Activated naive CD4-positive, alpha-beta T cell treated with anti-CD3 and anti-CD28 coated beads, Interleukin-2, amount 10 ng/mL, durations not matched to agents 7 days and 5 days (primary cell): ENCODE measurements around the gene CRYGN.

Source experiments
- CTCF ChIA-PET: fragments of 350-600 bp; sonication (Branson Sonifier 250); formaldehyde crosslinking; loops from one replicate; lab custom pipeline; 2021; ENCODE audit warnings: antibody characterized with exemption; lab: Charles Lee
- DNase-seq: peaks from one replicate; pipeline ENCODE4 v3.0.0-alpha.2; 2020
- H3K27ac Mint-ChIP-seq: one replicate; pipeline ENCODE4 v1.8.0; 2021; ENCODE audit warnings: mild to moderate bottlenecking, moderate library complexity, mixed read lengths
- H3K27me3 Mint-ChIP-seq: one replicate; pipeline ENCODE4 v1.8.0; 2021; ENCODE audit warnings: mild to moderate bottlenecking, mixed read lengths
- H3K36me3 Mint-ChIP-seq: one replicate; pipeline ENCODE4 v1.8.0; 2021; ENCODE audit warnings: mixed read lengths
- H3K4me1 Mint-ChIP-seq: one replicate; pipeline ENCODE4 v1.8.0; 2021; ENCODE audit warnings: mixed read lengths
- H3K4me3 Mint-ChIP-seq: one replicate; pipeline ENCODE4 v1.8.0; 2021; ENCODE audit warnings: mild to moderate bottlenecking, moderate library complexity, mixed read lengths
- H3K9me3 Mint-ChIP-seq: one replicate; pipeline ENCODE4 v1.8.0; 2021; ENCODE audit warnings: mixed read lengths

Gene CRYGN

GRCh38 chr7:151422212-151422611 lies 17.7 kb downstream of the CRYGN start:
- H3K36me3 Mint-ChIP-seq, result peaks cover 4% of the 10 kb centered on the region
- H3K27me3 Mint-ChIP-seq, result peaks cover 64% of the 10 kb centered on the region
- H3K9me3 Mint-ChIP-seq, result peaks cover 17% of the 10 kb centered on the region
- H3K4me3 Mint-ChIP-seq, result no peak overlapping the region
- no peak overlapping the region for H3K27ac Mint-ChIP-seq
- H3K4me1 Mint-ChIP-seq, result no peaks in the 10 kb centered on the region
- no peak for DNase-seq
- CTCF ChIA-PET, result interaction anchor here (0.8 kb wide), 1 partner anchor 51 kb away, joined by 3 read pairs; no protein-coding TSS in a partner anchor

GRCh38 chr7:151420144-151420543 lies 19.8 kb downstream of the CRYGN start:
- Mint-ChIP-seq H3K27ac (no peak overlapping the region), H3K4me1 (no peaks in the 10 kb centered on the region)

GRCh38 chr7:151416941-151417315 lies 23.0 kb downstream of the CRYGN start:
- Mint-ChIP-seq H3K36me3 (peaks cover 4% of the 10 kb centered on the region), H3K27me3 (peaks cover 65% of the 10 kb centered on the region), H3K9me3 (peaks cover 11% of the 10 kb centered on the region), H3K27ac (no peak overlapping the region), H3K4me1 (peaks cover 4% of the 10 kb centered on the region), H3K4me3 (no peak overlapping the region)
- CTCF ChIA-PET, result interaction anchor here (0.6 to 1.6 kb wide), 2 partner anchors 31 to 63 kb away, joined by 3 read pairs; no protein-coding TSS in a partner anchor
- DNase-seq, result no peak

More at GRCh38 chr7:151420144-151420543, 19.8 kb downstream of the CRYGN start:
- no peak for DNase-seq
- CTCF ChIA-PET, result no interaction called here
- Mint-ChIP-seq H3K4me3 (no peak overlapping the region), H3K27me3 (peaks cover 64% of the 10 kb centered on the region), H3K9me3 (peaks cover 17% of the 10 kb centered on the region), H3K36me3 (peaks cover 4% of the 10 kb centered on the region)

- CTCF ChIA-PET, result interaction anchor here (0.9 to 1.2 kb wide), 2 partner anchors 34 to 172 kb away, joined by 3 to 4 read pairs; no protein-coding TSS in a partner anchor
- H3K4me1 Mint-ChIP-seq, result peaks cover 4% of the 10 kb centered on the region
- no peak overlapping the region for H3K4me3 Mint-ChIP-seq
- no peak overlapping the region for H3K27ac Mint-ChIP-seq
- peaks cover 8% of the 10 kb centered on the region for H3K9me3 Mint-ChIP-seq
- no peaks in the 10 kb centered on the region for H3K36me3 Mint-ChIP-seq
- DNase-seq, result no peak
- peaks cover 65% of the 10 kb centered on the region for H3K27me3 Mint-ChIP-seq
Observed at GRCh38 chr7:151416112-151416940, 23.6 kb downstream of the CRYGN start.

GRCh38 chr7:151415375-151416105 lies 24.4 kb downstream of the CRYGN start:
- DNase-seq, result no peak
- CTCF ChIA-PET, result interaction anchor here (0.9 to 1.2 kb wide), 2 partner anchors 35 to 171 kb away, joined by 3 to 4 read pairs; no protein-coding TSS in a partner anchor
- Mint-ChIP-seq H3K9me3 (peaks cover 8% of the 10 kb centered on the region), H3K4me3 (no peak overlapping the region), H3K4me1 (peaks cover 4% of the 10 kb centered on the region), H3K27me3 (peaks cover 65% of the 10 kb centered on the region), H3K36me3 (no peaks in the 10 kb centered on the region), H3K27ac (no peak overlapping the region)

- Mint-ChIP-seq H3K9me3 (peaks cover 2% of the 10 kb centered on the region), H3K4me1 (peaks cover 15% of the 10 kb centered on the region), H3K36me3 (no peaks in the 10 kb centered on the region), H3K4me3 (no peak overlapping the region), H3K27me3 (peaks cover 76% of the 10 kb centered on the region), H3K27ac (no peak overlapping the region)
- no peak for DNase-seq
- CTCF ChIA-PET, result no interaction called here
Observed at GRCh38 chr7:151413241-151413640, 26.7 kb downstream of the CRYGN start.

- CTCF ChIA-PET, result interaction anchor here (2.4 kb wide), 1 partner anchor 36 kb away, joined by 7 read pairs; no protein-coding TSS in a partner anchor
- Mint-ChIP-seq H3K4me3 (no peak overlapping the region), H3K4me1 (peaks cover 15% of the 10 kb centered on the region), H3K9me3 (no peaks in the 10 kb centered on the region), H3K27ac (no peak overlapping the region), H3K36me3 (no peaks in the 10 kb centered on the region), H3K27me3 (peaks cover 83% of the 10 kb centered on the region)
- no peak for DNase-seq
Observed at GRCh38 chr7:151412318-151412717, 27.6 kb downstream of the CRYGN start.

- Mint-ChIP-seq H3K27ac (no peak overlapping the region), H3K27me3 (peaks cover 82% of the 10 kb centered on the region), H3K36me3 (no peaks in the 10 kb centered on the region), H3K4me1 (peaks cover 15% of the 10 kb centered on the region), H3K4me3 (no peak overlapping the region), H3K9me3 (no peaks in the 10 kb centered on the region)
- CTCF ChIA-PET, result interaction anchor here (2.4 kb wide), 1 partner anchor 37 kb away, joined by 7 read pairs; no protein-coding TSS in a partner anchor
- no peak for DNase-seq
Observed at GRCh38 chr7:151411551-151411950, 28.4 kb downstream of the CRYGN start.

GRCh38 chr7:151410405-151411390 lies 29.2 kb downstream of the CRYGN start:
- no peaks in the 10 kb centered on the region for H3K9me3 Mint-ChIP-seq
- H3K27me3 Mint-ChIP-seq, result peaks cover 84% of the 10 kb centered on the region
- no peak overlapping the region for H3K4me3 Mint-ChIP-seq
- no peaks in the 10 kb centered on the region for H3K36me3 Mint-ChIP-seq
- DNase-seq, result no peak
- H3K4me1 Mint-ChIP-seq, result peaks cover 15% of the 10 kb centered on the region
- CTCF ChIA-PET, result interaction anchor here (2.4 kb wide), 1 partner anchor 38 kb away, joined by 7 read pairs; no protein-coding TSS in a partner anchor
- H3K27ac Mint-ChIP-seq, result no peak overlapping the region

- H3K27me3 Mint-ChIP-seq, result peaks cover 88% of the 10 kb centered on the region
- peaks cover 15% of the 10 kb centered on the region for H3K4me1 Mint-ChIP-seq
- H3K36me3 Mint-ChIP-seq, result no peaks in the 10 kb centered on the region
- DNase-seq, result no peak
- no peaks in the 10 kb centered on the region for H3K9me3 Mint-ChIP-seq
- H3K27ac Mint-ChIP-seq, result peak within 1 kb of the TSS; percentile 83
- H3K4me3 Mint-ChIP-seq, result peak within 1 kb of the TSS; percentile 37
- CTCF ChIA-PET, result interaction anchor here (1.0 kb wide), 1 partner anchor 38 kb away, joined by 4 read pairs; no protein-coding TSS in a partner anchor
Observed at GRCh38 chr7:151409667-151410404, 30.1 kb downstream of the CRYGN start, which contains the start of gene WDR86. Gene WDR86, minus strand, starts transcription at chr7:151410038. Its CDS starts 449 bp downstream, at chr7:151409589.

GRCh38 chr7:151408839-151409666 lies 30.9 kb downstream of the CRYGN start:
- Mint-ChIP-seq H3K9me3 (no peaks in the 10 kb centered on the region), H3K27me3 (peaks cover 89% of the 10 kb centered on the region), H3K27ac (peak overlapping the region; percentile 83), H3K4me3 (peak overlapping the region; percentile 37), H3K4me1 (peaks cover 15% of the 10 kb centered on the region), H3K36me3 (no peaks in the 10 kb centered on the region)
- CTCF ChIA-PET, result interaction anchor here (1.0 kb wide), 1 partner anchor 39 kb away, joined by 4 read pairs; no protein-coding TSS in a partner anchor
- peak; percentile 68 for DNase-seq

- Mint-ChIP-seq H3K4me1 (peaks cover 16% of the 10 kb centered on the region), H3K4me3 (no peak overlapping the region), H3K27me3 (peaks cover 89% of the 10 kb centered on the region), H3K9me3 (no peaks in the 10 kb centered on the region), H3K36me3 (no peaks in the 10 kb centered on the region), H3K27ac (no peak overlapping the region)
- CTCF ChIA-PET, result no interaction called here
- DNase-seq, result no peak
Observed at GRCh38 chr7:151408498-151408838, 31.5 kb downstream of the CRYGN start.
